Measurements from ENCODE around the gene C5orf46. TPM values are rescaled to one million over a fixed set of nuclear protein-coding genes. Genes with fewer than 3 reads are reported as not detected.

Gene C5orf46
- total and polyA plus RNA-seq, 2 of the 13 experiments (the other 11 are each of a cell fraction or from before 2014, with no cell fraction given): not detected

- TF ChIP-seq KIAA2018 (CRISPR knock-in tag; IDR thresholded peaks at IDR 0.05; ENCODE audit: borderline replicate concordance) (no peak), HOXA9 (CRISPR knock-in tag; IDR thresholded peaks at IDR 0.05; ENCODE audit: borderline replicate concordance) (no peak), CENPBD1 (CRISPR knock-in tag; IDR thresholded peaks at IDR 0.05; ENCODE audit: borderline replicate concordance, low read depth) (no peak), NR1H2 (CRISPR knock-in tag; IDR thresholded peaks at IDR 0.05; ENCODE audit: borderline replicate concordance, low read depth) (no peak), ZNF333 (CRISPR knock-in tag; IDR thresholded peaks at IDR 0.05; ENCODE audit: borderline replicate concordance) (no peak), ZNF670 (CRISPR knock-in tag; IDR thresholded peaks at IDR 0.05; ENCODE audit: borderline replicate concordance) (no peak), GATA4 (IDR thresholded peaks at IDR 0.05; ENCODE audit: borderline replicate concordance, low read depth) (no peak), ZNF432 (CRISPR knock-in tag; IDR thresholded peaks at IDR 0.05; ENCODE audit: borderline replicate concordance) (no peak), PCBP1 (IDR thresholded peaks at IDR 0.05; ENCODE audit: borderline replicate concordance, low read depth, low read length) (no peak), NCOA2 (CRISPR knock-in tag; IDR thresholded peaks at IDR 0.05) (no peak), SIX1 (CRISPR knock-in tag; IDR thresholded peaks at IDR 0.05; ENCODE audit: borderline replicate concordance) (no peak), BRD4 (CRISPR knock-in tag; IDR thresholded peaks at IDR 0.05) (no peak)
- TF ChIP-seq, protein P1, sequence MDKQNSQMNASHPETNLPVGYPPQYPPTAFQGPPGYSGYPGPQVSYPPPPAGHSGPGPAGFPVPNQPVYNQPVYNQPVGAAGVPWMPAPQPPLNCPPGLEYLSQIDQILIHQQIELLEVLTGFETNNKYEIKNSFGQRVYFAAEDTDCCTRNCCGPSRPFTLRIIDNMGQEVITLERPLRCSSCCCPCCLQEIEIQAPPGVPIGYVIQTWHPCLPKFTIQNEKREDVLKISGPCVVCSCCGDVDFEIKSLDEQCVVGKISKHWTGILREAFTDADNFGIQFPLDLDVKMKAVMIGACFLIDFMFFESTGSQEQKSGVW (CRISPR knock-in tag; IDR thresholded peaks at IDR 0.05; ENCODE audit: borderline replicate concordance): no peak
- TF ChIP-seq, protein P2, sequence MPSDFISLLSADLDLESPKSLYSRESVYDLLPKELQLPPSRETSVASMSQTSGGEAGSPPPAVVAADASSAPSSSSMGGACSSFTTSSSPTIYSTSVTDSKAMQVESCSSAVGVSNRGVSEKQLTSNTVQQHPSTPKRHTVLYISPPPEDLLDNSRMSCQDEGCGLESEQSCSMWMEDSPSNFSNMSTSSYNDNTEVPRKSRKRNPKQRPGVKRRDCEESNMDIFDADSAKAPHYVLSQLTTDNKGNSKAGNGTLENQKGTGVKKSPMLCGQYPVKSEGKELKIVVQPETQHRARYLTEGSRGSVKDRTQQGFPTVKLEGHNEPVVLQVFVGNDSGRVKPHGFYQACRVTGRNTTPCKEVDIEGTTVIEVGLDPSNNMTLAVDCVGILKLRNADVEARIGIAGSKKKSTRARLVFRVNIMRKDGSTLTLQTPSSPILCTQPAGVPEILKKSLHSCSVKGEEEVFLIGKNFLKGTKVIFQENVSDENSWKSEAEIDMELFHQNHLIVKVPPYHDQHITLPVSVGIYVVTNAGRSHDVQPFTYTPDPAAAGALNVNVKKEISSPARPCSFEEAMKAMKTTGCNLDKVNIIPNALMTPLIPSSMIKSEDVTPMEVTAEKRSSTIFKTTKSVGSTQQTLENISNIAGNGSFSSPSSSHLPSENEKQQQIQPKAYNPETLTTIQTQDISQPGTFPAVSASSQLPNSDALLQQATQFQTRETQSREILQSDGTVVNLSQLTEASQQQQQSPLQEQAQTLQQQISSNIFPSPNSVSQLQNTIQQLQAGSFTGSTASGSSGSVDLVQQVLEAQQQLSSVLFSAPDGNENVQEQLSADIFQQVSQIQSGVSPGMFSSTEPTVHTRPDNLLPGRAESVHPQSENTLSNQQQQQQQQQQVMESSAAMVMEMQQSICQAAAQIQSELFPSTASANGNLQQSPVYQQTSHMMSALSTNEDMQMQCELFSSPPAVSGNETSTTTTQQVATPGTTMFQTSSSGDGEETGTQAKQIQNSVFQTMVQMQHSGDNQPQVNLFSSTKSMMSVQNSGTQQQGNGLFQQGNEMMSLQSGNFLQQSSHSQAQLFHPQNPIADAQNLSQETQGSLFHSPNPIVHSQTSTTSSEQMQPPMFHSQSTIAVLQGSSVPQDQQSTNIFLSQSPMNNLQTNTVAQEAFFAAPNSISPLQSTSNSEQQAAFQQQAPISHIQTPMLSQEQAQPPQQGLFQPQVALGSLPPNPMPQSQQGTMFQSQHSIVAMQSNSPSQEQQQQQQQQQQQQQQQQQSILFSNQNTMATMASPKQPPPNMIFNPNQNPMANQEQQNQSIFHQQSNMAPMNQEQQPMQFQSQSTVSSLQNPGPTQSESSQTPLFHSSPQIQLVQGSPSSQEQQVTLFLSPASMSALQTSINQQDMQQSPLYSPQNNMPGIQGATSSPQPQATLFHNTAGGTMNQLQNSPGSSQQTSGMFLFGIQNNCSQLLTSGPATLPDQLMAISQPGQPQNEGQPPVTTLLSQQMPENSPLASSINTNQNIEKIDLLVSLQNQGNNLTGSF (CRISPR knock-in tag; IDR thresholded peaks at IDR 0.05): no peak
Observed at GRCh38 chr5:147892696-147893296, 13.5 kb downstream of the C5orf46 start (continued).

Measured in HepG2 (cell line).